Adrenal gland (tissue), 12 donors: Measurements from ENCODE around the gene ZNF41. TPM values are rescaled to one million over a fixed set of nuclear protein-coding genes. Genes with fewer than 3 reads are reported as not detected.

Experiments
- DNase-seq, 7 donors: peaks; one replicate each; pipeline ENCODE4 v3.0.0-alpha.2; 2019 to 2020
- H3K27ac ChIP-seq, 5 donors: fragments of 200-600 bp; sonication (generic) in 4 of 5; 1 replicate in 3 of 5; 2 replicates in 2 of 5; pipeline versions ENCODE4 v1.5.1 to v1.8.0; 2016 to 2020; ENCODE audit warnings: mild to moderate bottlenecking in 1 of 5
- H3K27me3 ChIP-seq: fragments of 200-600 bp; 2 replicates; pipeline ENCODE4 v1.8.0; 2021
- H3K36me3 ChIP-seq, 2 donors: fragments of 200-600 bp; replicated peaks in 1 of 2; 1 replicate in 1 of 2; 2 replicates in 1 of 2; pipeline versions ENCODE4 v1.5.1 to v1.8.0; 2018 to 2022
- H3K4me1 ChIP-seq, 2 donors: fragments of 200-600 bp; replicated peaks in 1 of 2; 1 replicate in 1 of 2; 2 replicates in 1 of 2; pipeline versions ENCODE4 v1.5.1 to v1.8.0; 2018 to 2021
- H3K4me3 ChIP-seq, 4 donors: fragments of 200-600 bp; sonication (generic) in 3 of 4; one replicate each; pipeline ENCODE4 v1.5.1; 2016 to 2018
- H3K9me3 ChIP-seq, 3 donors: fragments of 200-600 bp; sonication (generic) in 1 of 3; replicated peaks in 1 of 3; 1 replicate in 2 of 3; 2 replicates in 1 of 3; pipeline versions ENCODE4 v1.5.1 to v1.8.0; 2016 to 2021
- POLR2A ChIP-seq, 2 donors: fragments of 450-650 bp; IDR thresholded peaks; one replicate each; pipeline ENCODE4 v1.6.1; 2017; ENCODE audit warnings: antibody characterized with exemption in 2 of 2, mild to moderate bottlenecking in 2 of 2, moderate library complexity in 1 of 2
- WGBS, 4 donors: extraction: QIAGEN DNeasy Blood & Tissue Kit in 2 of 4; methylation state at CpG; one replicate each; pipeline versions ENCODE4 v1.1.5 to v1.1.7; 2013 to 2017; 5-methylcytosine and 5-hydroxymethylcytosine counted together
- intact Hi-C, 2 donors: fragments of 100-400 bp; cut with DNase I; formaldehyde crosslinking; loops; one replicate each; pipeline versions ENCODE4 v1.14.1 to v1.15.0; 2022 to 2023
- polyA plus RNA-seq, 3 donors: library from polyadenylated mRNA; stranded (reverse); fragments of 200-250 nt in 2 of 3; fragments of 350-450 nt in 1 of 3; fragmentation: Illumina TruSeq in 1 of 3; extraction: RNeasy Lipid Tissue Mini Kit (QIAGEN cat#74804) in 1 of 3; gene quantifications; one replicate each; pipeline ENCODE4 v1.2.3, GENCODE V29; 2013 to 2014
- total RNA-seq, 9 donors: library from RNA; depleted of rRNA in 4 of 9; stranded (reverse); fragments of >200 nt in 4 of 9; fragments of 120-200 nt in 1 of 9; fragmentation: NEBNext Ultra II Directional in 1 of 9; extraction: Animal tissue kit (Norgen Biotek cat#: 25700) in 1 of 9; gene quantifications; one replicate each; pipeline versions ENCODE4 v1.1.0 to v1.2.4, GENCODE V29; 2013 to 2023
- TF ChIP-seq, protein P1 (sequence below), 6 experiments: fragments of 450-650 bp in 4 of 6; fragments of 200-600 bp in 2 of 6; sonication (generic) in 1 of 6; IDR thresholded peaks; 1 replicate in 5 of 6; 2 replicates in 1 of 6; pipeline versions ENCODE4 v1.5.1 to v1.8.0; 2016 to 2021; ENCODE audit warnings: antibody characterized with exemption in 6 of 6, mild to moderate bottlenecking in 2 of 6, moderate library complexity in 1 of 6
- donor health status: healthy with polysubstance abuse.
- donor health status: Bipolar disorder and iron deficiency.
- donor health status: DM: yes; HTN: yes; CAD: no.
- donor health status: DM: no; HTN: no; CAD: no.
- donor health status: DM: no; HTN: no; CAD: no.
- donor health status: DM: yes; HTN: yes; CAD: no.

Gene ZNF41
- total and polyA plus RNA-seq, 12 donors: 2.8 to 10.5 (median 7.6) TPM

DNA sequence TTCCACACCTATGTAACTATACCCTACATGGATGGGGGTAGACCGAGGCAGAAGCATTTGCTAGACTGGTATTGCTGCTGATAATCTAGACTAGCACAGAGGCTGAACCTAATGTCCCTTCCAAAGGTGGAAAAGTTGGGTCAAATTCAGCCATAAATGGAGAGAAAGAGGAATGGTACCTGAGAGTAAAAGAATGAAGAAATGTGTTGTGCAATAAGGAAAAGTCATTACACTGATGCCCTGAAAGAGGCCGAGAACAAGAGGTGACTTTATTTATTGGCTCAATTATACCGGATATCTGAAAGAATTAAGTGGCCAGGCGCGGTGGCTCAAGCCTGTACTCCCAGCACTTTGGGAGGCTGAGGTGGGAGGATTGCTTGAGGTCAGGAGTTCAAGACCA is 52.1 kb downstream of the ZNF41 start:
- 87 to 94% (median 91%) methylated on average over 5 of the region's 5 CpGs for WGBS, 4 donors
- H3K4me1 ChIP-seq: no peaks in the 10 kb centered on the region
- no peaks in the 10 kb centered on the region for H3K36me3 ChIP-seq
- no peaks in the 10 kb centered on the region for H3K27me3 ChIP-seq
- no peak overlapping the region for H3K27ac ChIP-seq
- H3K9me3 ChIP-seq: no peaks in the 10 kb centered on the region
- DNase-seq: no peak
- TF ChIP-seq, protein P1, sequence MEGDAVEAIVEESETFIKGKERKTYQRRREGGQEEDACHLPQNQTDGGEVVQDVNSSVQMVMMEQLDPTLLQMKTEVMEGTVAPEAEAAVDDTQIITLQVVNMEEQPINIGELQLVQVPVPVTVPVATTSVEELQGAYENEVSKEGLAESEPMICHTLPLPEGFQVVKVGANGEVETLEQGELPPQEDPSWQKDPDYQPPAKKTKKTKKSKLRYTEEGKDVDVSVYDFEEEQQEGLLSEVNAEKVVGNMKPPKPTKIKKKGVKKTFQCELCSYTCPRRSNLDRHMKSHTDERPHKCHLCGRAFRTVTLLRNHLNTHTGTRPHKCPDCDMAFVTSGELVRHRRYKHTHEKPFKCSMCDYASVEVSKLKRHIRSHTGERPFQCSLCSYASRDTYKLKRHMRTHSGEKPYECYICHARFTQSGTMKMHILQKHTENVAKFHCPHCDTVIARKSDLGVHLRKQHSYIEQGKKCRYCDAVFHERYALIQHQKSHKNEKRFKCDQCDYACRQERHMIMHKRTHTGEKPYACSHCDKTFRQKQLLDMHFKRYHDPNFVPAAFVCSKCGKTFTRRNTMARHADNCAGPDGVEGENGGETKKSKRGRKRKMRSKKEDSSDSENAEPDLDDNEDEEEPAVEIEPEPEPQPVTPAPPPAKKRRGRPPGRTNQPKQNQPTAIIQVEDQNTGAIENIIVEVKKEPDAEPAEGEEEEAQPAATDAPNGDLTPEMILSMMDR (IDR thresholded peaks at IDR 0.05): no peak
- TF ChIP-seq POLR2A (IDR thresholded peaks at IDR 0.05): no peak
- no peak overlapping the region for H3K4me3 ChIP-seq
- intact Hi-C loops: no loop called here

DNA sequence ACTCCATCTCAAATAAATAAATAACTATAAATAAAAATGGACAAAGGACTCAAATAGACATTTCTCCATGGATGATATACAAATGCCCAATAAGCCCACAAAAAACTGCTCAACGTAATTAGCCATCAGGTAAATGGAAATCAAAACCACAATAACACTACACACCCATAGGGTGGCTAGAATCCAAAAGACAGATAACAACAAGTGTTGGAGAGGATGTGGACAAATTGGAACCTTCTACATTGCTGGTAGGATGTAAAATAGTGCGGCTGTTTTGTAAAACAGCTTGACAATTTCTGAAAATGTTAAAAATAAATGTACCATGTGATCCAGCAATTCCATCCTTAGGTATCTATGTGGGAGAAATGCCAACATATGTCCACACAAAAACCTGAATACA is 60.6 kb downstream of the ZNF41 start:
- intact Hi-C loops: no loop called here
- no peaks in the 10 kb centered on the region for H3K36me3 ChIP-seq
- DNase-seq: no peak
- H3K4me3 ChIP-seq: no peak overlapping the region
- no peaks in the 10 kb centered on the region for H3K4me1 ChIP-seq
- TF ChIP-seq POLR2A (IDR thresholded peaks at IDR 0.05): no peak
- TF ChIP-seq, protein P1 (IDR thresholded peaks at IDR 0.05): no peak
- peaks cover 6% of the 10 kb centered on the region for H3K27me3 ChIP-seq
- no peak overlapping the region for H3K27ac ChIP-seq
- WGBS, 4 donors: 74 to 84% (median 76%) methylated on average over 2 of the region's 2 CpGs
- H3K9me3 ChIP-seq: no peaks in the 10 kb centered on the region

DNA sequence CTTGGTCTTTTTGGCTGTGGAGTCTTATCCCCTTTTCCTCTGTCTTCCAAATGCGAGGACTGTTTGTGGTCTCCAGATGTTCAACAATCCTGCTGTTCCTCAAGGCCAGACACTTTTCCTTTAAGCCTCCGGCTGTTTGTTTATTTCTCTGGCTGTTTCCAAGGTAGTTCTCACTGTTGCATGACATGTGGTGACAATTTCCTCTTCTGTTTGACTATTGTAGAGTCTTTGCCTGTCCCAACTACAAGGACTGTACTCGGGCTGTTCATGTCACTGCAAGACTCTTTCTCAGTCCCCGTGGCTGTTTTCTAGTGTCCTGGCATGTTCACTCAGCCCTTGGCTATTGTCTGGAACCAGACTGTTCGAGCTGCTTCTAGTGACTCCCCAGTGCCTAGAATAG is 62.1 kb downstream of the ZNF41 start:
- intact Hi-C loops: no loop called here
- H3K27ac ChIP-seq: no peak overlapping the region
- no peaks in the 10 kb centered on the region for H3K4me1 ChIP-seq
- DNase-seq: no peak
- no peaks in the 10 kb centered on the region for H3K9me3 ChIP-seq
- no peak overlapping the region for H3K4me3 ChIP-seq
- 54 to 77% (median 70%) methylated on average over 5 of the region's 5 CpGs for WGBS, 4 donors
- no peak for TF ChIP-seq POLR2A (IDR thresholded peaks at IDR 0.05)
- TF ChIP-seq, protein P1 (IDR thresholded peaks at IDR 0.05): no peak
- no peaks in the 10 kb centered on the region for H3K36me3 ChIP-seq
- peaks cover 6% of the 10 kb centered on the region for H3K27me3 ChIP-seq

GRCh38 chrX:47420265-47420664 is 62.8 kb downstream of the ZNF41 start:
- peaks cover 6% of the 10 kb centered on the region for H3K27me3 ChIP-seq
- H3K4me3 ChIP-seq: no peak overlapping the region
- no peak for DNase-seq
- no peaks in the 10 kb centered on the region for H3K9me3 ChIP-seq
- TF ChIP-seq, protein P1 (IDR thresholded peaks at IDR 0.05): no peak
- TF ChIP-seq POLR2A (IDR thresholded peaks at IDR 0.05): no peak
- no peaks in the 10 kb centered on the region for H3K36me3 ChIP-seq
- H3K4me1 ChIP-seq: no peaks in the 10 kb centered on the region
- 74 to 100% (median 86%) methylated on average over 3 to 4 of the region's 4 CpGs for WGBS, 4 donors
- intact Hi-C loops: no loop called here
- no peak overlapping the region for H3K27ac ChIP-seq
